DND-41 (cell line): ENCODE data around the gene CDKN1C.

ENCODE experiments used
- ATAC-seq: fragments of 200-7000 bp; cut with Tn5 transposase; 3 replicates; pipeline ENCODE4 v1.9.1; 2021; ENCODE audit warnings: low read depth; ENCODE audit not compliant: insufficient read depth
- DNase-seq: peaks from one replicate; pipeline ENCODE4 v3.0.0-alpha.2; 2020
- H2AFZ ChIP-seq: 2 replicates; pipeline ENCODE4 v1.6.0; 2012; ENCODE audit warnings: low read depth, low read length
- H3K27ac ChIP-seq: 2 replicates; pipeline ENCODE4 v1.5.1; 2012; ENCODE audit warnings: low read length, inconsistent platforms
- H3K27me3 ChIP-seq: fragments of 200-600 bp; sonication (generic); 2 replicates; pipeline ENCODE4 v1.6.0; 2012; ENCODE audit warnings: low read length, mild to moderate bottlenecking, inconsistent platforms; ENCODE audit not compliant: insufficient read depth, poor library complexity
- H3K36me3 ChIP-seq: 2 replicates; pipeline ENCODE4 v1.5.1; 2012; ENCODE audit warnings: low read length, inconsistent platforms; ENCODE audit not compliant: insufficient read depth
- H3K4me1 ChIP-seq: 2 replicates; pipeline ENCODE4 v1.5.1; 2012; ENCODE audit warnings: mild to moderate bottlenecking, low read length; ENCODE audit not compliant: insufficient read depth
- H3K4me2 ChIP-seq: 2 replicates; pipeline ENCODE4 v1.6.0; 2012; ENCODE audit warnings: mild to moderate bottlenecking, moderate library complexity, low read length, inconsistent platforms; ENCODE audit not compliant: insufficient read depth
- H3K4me3 ChIP-seq, 2 experiments: fragments of 200-600 bp in 1 of 2; shearing (Covaris generic) in 1 of 2; 2 replicates each; pipeline ENCODE4 v1.5.1; 2012 to 2016; ENCODE audit warnings: inconsistent platforms in 2 of 2, low read length in 2 of 2, mild to moderate bottlenecking in 2 of 2, low read depth in 1 of 2, moderate library complexity in 1 of 2
- H3K79me2 ChIP-seq: 2 replicates; pipeline ENCODE4 v1.6.0; 2012; ENCODE audit warnings: low read length, inconsistent platforms; ENCODE audit not compliant: insufficient read depth
- H3K9ac ChIP-seq: 2 replicates; pipeline ENCODE4 v1.6.0; 2012; ENCODE audit warnings: low read depth, mild to moderate bottlenecking, inconsistent platforms, low read length, moderate library complexity
- H3K9me3 ChIP-seq: 2 replicates; pipeline ENCODE4 v1.5.1; 2012; ENCODE audit warnings: low read length, moderate library complexity, mild to moderate bottlenecking, inconsistent platforms; ENCODE audit not compliant: insufficient read depth, severe bottlenecking
- H4K20me1 ChIP-seq: 2 replicates; pipeline ENCODE4 v1.6.0; 2012; ENCODE audit warnings: low read length; ENCODE audit not compliant: insufficient read depth
- CTCF ChIP-seq: IDR thresholded peaks from 2 replicates; pipeline ENCODE4 v1.5.1; 2012; ENCODE audit warnings: borderline replicate concordance, low read length, moderate library complexity, mild to moderate bottlenecking; ENCODE audit not compliant: poor library complexity, severe bottlenecking; ENCODE audit errors: extremely low read depth
- EZH2 ChIP-seq: IDR thresholded peaks from 3 replicates; pipeline ENCODE4 v1.6.1; 2012; ENCODE audit warnings: borderline replicate concordance, low read depth, mild to moderate bottlenecking, moderate library complexity, low read length, inconsistent platforms; ENCODE audit not compliant: severe bottlenecking

CDKN1C gene

DNA sequence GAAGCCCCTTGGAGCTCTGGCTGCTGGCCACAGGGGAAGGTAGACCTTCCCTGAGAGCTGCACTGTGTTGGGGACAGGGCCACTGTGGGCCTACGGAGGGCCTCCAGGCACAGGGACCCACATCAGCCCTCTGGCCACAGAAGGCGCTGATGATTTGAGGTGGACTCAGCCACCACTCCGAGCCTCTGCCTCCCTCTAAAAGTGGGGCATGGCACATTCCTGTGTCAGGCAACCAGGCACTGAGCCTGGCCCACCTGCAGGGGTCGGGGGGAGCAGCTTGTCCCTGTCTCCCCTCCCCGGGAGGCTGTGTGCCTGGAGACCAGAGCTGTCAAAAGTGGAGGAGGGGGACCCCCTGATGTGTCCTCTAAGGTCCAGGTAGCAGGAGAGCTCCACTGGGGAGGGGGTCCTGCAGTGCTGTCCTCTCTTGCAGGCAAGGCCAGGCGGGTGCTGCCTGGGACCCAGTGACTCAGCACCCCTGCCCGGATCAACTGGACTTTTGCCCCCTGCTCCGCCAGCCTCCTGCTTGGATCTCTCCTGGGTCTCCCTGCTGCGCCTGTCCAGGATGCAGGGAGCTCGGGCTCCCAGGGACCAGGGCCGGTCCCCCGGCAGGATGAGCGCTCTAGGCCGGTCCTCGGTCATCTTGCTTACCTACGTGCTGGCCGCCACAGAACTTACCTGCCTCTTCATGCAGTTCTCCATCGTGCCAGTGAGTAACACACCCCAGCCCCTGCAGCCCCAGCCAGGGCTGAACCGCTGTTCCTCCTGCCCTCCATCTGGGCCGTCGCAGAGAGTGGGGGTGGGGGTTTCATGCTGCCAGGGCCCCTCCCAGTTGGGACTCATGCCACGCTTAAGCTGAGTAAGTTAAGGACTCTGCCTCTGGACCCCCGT lies 17.5 kb upstream of the CDKN1C start:
- DNase-seq (no peak), ATAC-seq (no peak)
- Histone ChIP-seq H3K36me3 (no peaks in the 10 kb centered on the region), H3K79me2 (no peaks in the 10 kb centered on the region), H3K27ac (peak overlapping the region; percentile 88), H3K9ac (peak overlapping the region; percentile 92), H3K4me1 (peaks cover 24% of the 10 kb centered on the region), H3K4me3 (peak overlapping the region; percentile 86 to 96), H3K4me2 (peak overlapping the region; percentile 98), H2AFZ (peak overlapping the region; percentile 99), H3K27me3 (no peaks in the 10 kb centered on the region), H3K9me3 (no peaks in the 10 kb centered on the region), H4K20me1 (no peaks in the 10 kb centered on the region)
- no peak for TF ChIP-seq EZH2
- no peak for TF ChIP-seq CTCF

DNA sequence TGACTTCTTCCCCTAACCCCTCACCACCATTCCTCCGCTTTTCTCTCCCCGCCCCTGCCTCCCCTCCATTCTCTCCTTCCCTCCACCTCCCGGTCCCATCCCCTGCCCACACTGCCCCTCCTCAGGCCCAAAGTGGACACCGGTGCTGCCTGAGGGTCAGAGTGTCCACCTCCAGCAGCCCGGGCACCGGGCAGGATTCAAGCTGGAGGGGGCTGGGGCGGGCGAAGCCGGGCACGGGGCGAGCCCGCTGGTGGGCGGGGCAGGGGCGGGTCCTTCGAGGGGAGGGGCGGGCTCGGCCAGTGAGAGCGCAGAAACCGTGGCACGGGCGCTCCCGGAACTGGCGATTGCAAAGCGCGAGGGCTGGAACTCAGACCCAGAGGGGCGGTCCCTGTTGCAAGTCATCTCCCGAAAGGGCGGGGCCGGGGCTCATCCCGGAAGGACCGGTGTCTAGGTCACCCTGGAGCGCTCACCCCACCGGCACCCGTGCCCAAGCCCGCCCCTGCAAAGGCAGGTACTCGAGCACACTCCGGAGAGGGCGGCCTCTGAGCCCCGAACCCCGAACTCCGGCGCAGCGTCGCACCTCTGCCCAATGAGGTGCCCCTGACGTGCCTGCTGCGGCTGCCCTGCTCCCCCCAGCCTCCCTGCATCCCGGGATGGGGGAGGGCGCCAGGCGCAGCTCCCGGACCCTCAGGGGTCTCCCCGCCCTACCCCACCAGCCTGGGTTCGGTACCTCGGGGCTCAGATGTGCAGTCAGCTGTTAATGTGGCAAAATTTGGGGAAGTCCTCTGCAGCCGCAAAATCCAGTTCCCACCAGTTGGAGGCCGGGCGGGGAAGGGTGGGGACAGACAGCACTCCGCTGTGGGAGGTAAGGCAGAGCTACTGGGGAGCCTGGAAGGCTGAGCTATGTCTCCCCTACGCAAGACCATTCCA lies 16.5 kb upstream of the CDKN1C start:
- peak overlapping the region; percentile 86 to 96 for H3K4me3 ChIP-seq
- H3K79me2 ChIP-seq, result no peaks in the 10 kb centered on the region
- peaks cover 24% of the 10 kb centered on the region for H3K4me1 ChIP-seq
- DNase-seq, result peak; percentile 97
- TF ChIP-seq CTCF (no peak), EZH2 (no peak)
- no peaks in the 10 kb centered on the region for H3K9me3 ChIP-seq
- peak overlapping the region; percentile 92 for H3K9ac ChIP-seq
- peak overlapping the region; percentile 88 for H3K27ac ChIP-seq
- H4K20me1 ChIP-seq, result no peaks in the 10 kb centered on the region
- no peaks in the 10 kb centered on the region for H3K27me3 ChIP-seq
- peak overlapping the region; percentile 98 for H3K4me2 ChIP-seq
- no peaks in the 10 kb centered on the region for H3K36me3 ChIP-seq
- peak overlapping the region; percentile 99 for H2AFZ ChIP-seq
- ATAC-seq, result peak; percentile 93

GRCh38 chr11:2901196-2901796 lies 15.7 kb upstream of the CDKN1C start:
- Histone ChIP-seq H2AFZ (peak overlapping the region; percentile 96), H3K36me3 (no peaks in the 10 kb centered on the region), H3K27me3 (no peaks in the 10 kb centered on the region), H3K79me2 (no peaks in the 10 kb centered on the region), H3K4me1 (peaks cover 24% of the 10 kb centered on the region), H3K4me3 (peak overlapping the region in 1 of 2 experiments; percentile 96; a peak in 3 of 4 replicates), H4K20me1 (no peaks in the 10 kb centered on the region), H3K9ac (peak overlapping the region; percentile 92), H3K4me2 (peak overlapping the region; percentile 98), H3K27ac (peak overlapping the region; percentile 82), H3K9me3 (no peaks in the 10 kb centered on the region)
- DNase-seq (no peak), ATAC-seq (no peak)
- TF ChIP-seq EZH2, result no peak
- no peak for TF ChIP-seq CTCF
